CD4-positive, alpha-beta T cell treated with Interleukin-17A for 4 hours (primary cell): Measurements from ENCODE around the gene CDH22.

ENCODE experiments used
- DNase-seq: peaks from one replicate; pipeline ENCODE4 v3.0.0-alpha.2; 2020; ENCODE audit warnings: mixed read lengths

The CDH22 gene

GRCh38 chr20:46235077-46235476 is 73.2 kb downstream of the CDH22 start:
- DNase-seq: no peak

- DNase-seq: no peak
Observed at GRCh38 chr20:46233701-46234100, 74.6 kb downstream of the CDH22 start.

- no peak for DNase-seq
Observed at GRCh38 chr20:46232539-46232938, 75.8 kb downstream of the CDH22 start.

- no peak for DNase-seq
Observed at GRCh38 chr20:46230801-46231282, 77.5 kb downstream of the CDH22 start.

GRCh38 chr20:46230106-46230491 is 78.2 kb downstream of the CDH22 start:
- DNase-seq: no peak

DNA sequence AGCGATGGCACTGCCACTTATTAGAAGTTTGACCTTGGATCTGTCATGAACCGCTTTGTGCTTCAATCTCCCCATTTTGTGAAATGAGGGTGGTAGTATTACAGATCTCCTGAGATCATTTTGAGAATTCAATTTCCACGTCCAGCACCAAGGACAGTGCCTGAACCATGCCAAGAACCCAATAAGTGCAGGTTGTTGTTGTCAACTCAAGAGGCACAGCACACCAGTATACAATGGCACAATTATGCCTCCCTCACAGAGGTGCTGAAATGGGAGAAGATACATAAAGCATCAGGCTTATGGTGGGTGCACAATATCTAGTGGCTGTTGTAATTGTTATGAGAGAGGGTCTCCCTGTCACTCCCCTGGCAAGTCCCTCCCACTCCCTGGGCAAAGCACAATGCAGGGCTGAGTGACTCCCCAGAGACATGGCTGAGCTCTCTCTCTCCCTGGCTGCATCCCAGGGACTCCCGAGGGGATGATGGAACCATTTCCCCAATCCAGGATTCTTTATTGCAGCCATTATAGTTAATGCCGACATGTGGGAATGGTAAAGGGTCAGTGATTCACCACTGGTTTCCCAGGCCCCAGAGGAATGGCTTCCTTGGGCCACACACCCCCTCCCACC is 78.7 kb downstream of the CDH22 start:
- DNase-seq: no peak

GRCh38 chr20:46228670-46229069 is 79.6 kb downstream of the CDH22 start:
- DNase-seq: no peak

DNA sequence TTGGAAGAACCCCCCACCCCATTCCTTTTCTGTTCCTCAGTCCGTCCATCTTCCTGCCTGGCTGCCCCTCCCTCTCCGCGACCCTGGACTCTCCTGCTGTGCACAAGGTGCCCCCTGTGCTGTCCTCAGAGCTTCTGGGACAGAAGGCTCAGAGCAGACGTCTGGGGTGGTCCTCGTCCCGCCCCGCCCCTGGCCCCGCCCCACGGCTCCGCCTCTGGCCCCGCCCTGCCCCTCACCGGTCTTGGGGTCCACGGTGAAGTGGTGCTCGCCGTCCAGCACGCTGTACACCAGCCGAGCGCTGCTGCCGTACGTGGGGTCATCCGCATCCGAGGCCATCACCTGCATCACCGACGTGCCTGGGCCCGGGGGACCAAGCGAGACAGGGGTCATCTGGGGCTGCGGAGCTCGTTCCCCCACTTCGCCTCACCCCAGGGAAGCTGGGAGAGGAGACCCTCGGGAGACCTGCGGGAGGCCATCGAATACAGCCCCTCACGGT is 81.0 kb downstream of the CDH22 start:
- no peak for DNase-seq

- no peak for DNase-seq
Observed at GRCh38 chr20:46226602-46227001, 81.7 kb downstream of the CDH22 start.

- no peak for DNase-seq
Observed at GRCh38 chr20:46222521-46223007, 85.7 kb downstream of the CDH22 start.

GRCh38 chr20:46221256-46221833 is 87.0 kb downstream of the CDH22 start:
- DNase-seq: no peak

DNA sequence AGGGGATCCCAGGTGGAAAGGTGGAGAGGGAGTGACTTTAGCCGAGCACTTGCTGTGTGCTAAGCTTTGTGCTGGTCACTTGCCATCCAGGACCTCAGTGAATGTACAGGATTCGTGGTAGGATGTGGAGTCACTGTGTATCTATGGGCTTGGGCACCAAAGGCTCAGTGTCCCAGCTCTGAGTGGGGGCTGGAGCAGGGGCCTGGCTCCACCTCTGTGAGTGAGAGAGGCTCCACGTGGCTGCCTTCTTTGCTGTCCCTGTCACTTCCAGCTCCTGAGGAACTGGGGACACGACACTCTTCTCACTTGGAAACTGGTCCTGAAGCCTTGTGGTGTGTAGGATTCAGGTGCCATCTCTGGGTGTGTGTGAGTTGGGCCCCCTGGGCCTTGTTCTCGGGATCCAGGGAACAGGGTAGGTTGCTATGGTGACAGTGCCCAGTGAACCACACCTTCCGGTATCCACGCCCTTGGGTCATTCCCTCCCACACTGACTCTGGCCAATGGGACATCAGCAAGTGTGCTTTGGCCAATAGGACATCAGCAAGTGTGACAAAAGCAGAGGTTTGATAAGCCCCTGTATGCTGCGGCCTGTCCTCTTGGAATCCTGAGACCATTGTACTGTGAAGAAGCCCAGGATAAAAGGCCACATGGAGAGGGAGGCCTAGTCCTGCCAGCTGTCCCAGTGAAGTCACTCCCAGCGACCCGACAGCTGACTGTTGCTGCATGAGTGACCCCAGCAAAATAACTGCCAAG is 87.7 kb downstream of the CDH22 start:
- no peak for DNase-seq

- DNase-seq: no peak
Observed at GRCh38 chr20:46219920-46220319, 88.4 kb downstream of the CDH22 start.

DNA sequence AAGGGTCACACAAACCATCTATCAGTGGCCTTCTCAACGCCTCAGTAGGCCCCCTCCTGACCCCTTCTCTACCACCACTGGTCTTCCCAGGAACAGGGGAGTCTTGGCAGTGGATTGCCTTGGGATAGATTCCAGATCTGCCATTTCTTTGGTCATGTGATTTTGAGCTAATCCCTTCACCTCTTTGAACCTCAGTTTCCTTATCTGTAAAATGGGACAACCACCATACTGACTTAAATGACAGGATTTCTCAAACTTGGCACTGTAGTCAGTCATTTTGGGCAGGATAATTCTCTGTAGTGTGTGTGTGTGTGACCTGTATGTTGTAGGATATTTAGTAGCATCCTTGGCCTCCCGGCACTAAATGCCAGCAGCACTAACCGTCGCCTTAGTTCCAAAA is 89.1 kb downstream of the CDH22 start:
- DNase-seq: no peak

GRCh38 chr20:46218656-46219055 is 89.6 kb downstream of the CDH22 start:
- DNase-seq: no peak

- no peak for DNase-seq
Observed at GRCh38 chr20:46217583-46217982, 90.7 kb downstream of the CDH22 start.

DNA sequence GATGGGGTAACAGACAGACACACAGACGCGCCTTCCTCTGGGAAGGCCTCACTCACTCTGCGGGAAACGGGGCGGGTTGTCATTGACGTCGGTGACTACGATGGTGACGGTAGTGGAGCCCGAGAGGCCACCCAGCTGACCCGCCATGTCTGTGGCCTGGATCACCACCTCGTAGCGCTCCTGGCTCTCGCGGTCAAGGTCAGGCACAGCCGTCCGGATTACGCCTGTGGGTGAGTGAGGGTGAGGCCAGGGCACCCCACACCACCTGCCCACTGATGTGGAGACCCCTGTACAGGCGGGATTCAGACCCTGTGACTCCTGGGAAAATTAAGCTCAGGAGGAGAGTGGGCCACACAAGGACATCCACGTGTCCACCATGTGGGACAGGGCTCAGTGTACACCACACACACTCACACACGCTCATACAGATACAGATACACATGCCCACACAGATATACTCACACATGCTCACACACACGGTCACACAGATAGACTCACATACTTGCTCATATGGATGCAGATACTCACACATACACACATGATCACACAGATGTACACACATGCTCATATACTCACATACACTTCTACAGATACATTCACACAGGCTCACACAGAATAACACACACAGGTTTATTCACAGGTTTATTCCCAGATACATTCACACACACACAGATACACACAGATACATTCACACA is 91.4 kb downstream of the CDH22 start:
- no peak for DNase-seq

- DNase-seq: no peak
Observed at GRCh38 chr20:46215913-46216707, 92.2 kb downstream of the CDH22 start.

DNA sequence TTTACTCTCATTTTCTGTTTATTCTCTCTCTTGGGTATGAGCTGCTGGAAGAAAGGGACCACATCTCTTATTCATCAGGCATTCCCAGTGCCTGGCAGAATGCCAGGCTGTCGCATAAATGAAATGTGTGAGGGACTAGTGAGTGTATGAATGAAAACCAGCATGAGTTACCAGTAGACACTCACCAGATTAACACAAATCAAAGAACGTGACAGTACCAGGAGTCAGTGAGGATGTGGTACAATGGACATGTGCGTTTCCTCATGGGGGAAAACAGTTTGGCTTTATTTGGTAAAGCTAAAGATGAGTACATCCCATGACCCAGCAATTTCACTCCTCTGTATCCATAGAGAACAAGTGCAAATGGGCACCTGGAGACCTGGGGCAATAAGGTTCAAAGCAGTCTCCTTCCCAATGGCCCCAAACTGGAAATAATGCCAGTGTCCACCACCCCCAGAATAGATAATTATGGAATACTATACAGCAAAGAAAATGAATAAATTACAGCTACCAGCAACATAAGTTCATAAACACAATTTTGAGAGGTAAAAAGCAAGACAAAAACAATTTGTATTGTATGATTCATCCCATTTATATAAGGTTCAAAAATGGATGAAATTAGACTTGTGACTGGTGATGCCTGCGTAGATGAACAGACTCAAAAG is 93.3 kb downstream of the CDH22 start:
- DNase-seq: no peak

- no peak for DNase-seq
Observed at GRCh38 chr20:46213946-46214823, 94.1 kb downstream of the CDH22 start.

DNA sequence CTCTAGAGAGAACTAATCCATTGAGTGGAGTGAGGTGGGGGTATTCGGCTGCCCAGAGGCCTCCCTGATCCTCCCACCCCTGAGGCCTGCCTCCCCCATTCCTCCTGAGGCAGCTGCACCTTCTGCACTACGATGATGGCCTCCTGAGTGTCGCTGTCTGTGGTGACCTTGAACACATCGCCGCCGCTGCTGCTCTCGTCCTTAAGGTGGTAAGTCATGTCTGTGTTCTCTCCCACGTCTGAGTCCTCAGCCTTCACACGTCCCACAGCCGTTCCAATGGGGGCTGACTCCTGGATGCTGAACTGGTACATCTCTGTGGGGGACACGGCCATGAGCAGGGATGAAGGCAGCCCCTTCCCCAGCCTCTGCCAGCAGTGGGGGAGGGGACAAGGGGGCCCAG is 95.4 kb downstream of the CDH22 start:
- DNase-seq: no peak
